Naive thymus-derived CD4-positive, alpha-beta T cell (primary cell): ENCODE data around the gene RERE. TPM values are rescaled to one million over a fixed set of nuclear protein-coding genes. Genes with fewer than 3 reads are reported as not detected.

Experiments used
- ATAC-seq: fragments of 150-1000 bp; cut with Tn5 transposase; 2 replicates; pipeline ENCODE4 v1.10.0; 2021; ENCODE audit warnings: mild to moderate bottlenecking, moderate library complexity
- CTCF ChIA-PET: fragments of 350-600 bp; sonication (Branson Sonifier 250); formaldehyde crosslinking; loops from one replicate; lab custom pipeline; 2021; ENCODE audit warnings: antibody characterized with exemption; lab: Charles Lee
- POLR2A ChIA-PET: fragments of 350-600 bp; sonication (Branson Sonifier 250); formaldehyde crosslinking; loops from one replicate; lab custom pipeline; 2021; ENCODE audit warnings: antibody characterized with exemption, inconsistent platforms; lab: Charles Lee
- DNase-seq, 9 donors: peaks; one replicate each; pipeline versions ENCODE4 v3.0.0 to v3.0.0-alpha.2; 2020 to 2022; ENCODE audit warnings: mixed read lengths in 1 of 9
- H3K27ac ChIP-seq: one replicate; pipeline ENCODE4 v1.7.0; 2013; ENCODE audit warnings: mild to moderate bottlenecking, low read depth, low read length, moderate library complexity
- H3K27me3 ChIP-seq, 2 donors: one replicate each; pipeline ENCODE4 v1.7.0; 2013; ENCODE audit warnings: low read length in 2 of 2, mild to moderate bottlenecking in 2 of 2, moderate library complexity in 2 of 2; ENCODE audit not compliant: control insufficient read depth in 2 of 2, insufficient read depth in 2 of 2
- H3K36me3 ChIP-seq, 3 experiments: 1 replicate in 2 of 3; 2 replicates in 1 of 3; pipeline ENCODE4 v1.7.0; 2013; ENCODE audit warnings: low read length in 3 of 3, mild to moderate bottlenecking in 3 of 3, moderate library complexity in 1 of 3; ENCODE audit not compliant: insufficient read depth in 3 of 3, control insufficient read depth in 2 of 3
- H3K4me1 ChIP-seq, 2 donors: one replicate each; pipeline ENCODE4 v1.7.0; 2013; ENCODE audit warnings: low read length in 2 of 2, mild to moderate bottlenecking in 2 of 2, moderate library complexity in 1 of 2; ENCODE audit not compliant: control insufficient read depth in 2 of 2, insufficient read depth in 2 of 2
- H3K4me3 ChIP-seq: 2 replicates; pipeline ENCODE4 v1.7.0; 2013; ENCODE audit warnings: mild to moderate bottlenecking, low read length
- H3K9me3 ChIP-seq, 3 experiments: 1 replicate in 2 of 3; 2 replicates in 1 of 3; pipeline ENCODE4 v1.7.0; 2013; ENCODE audit warnings: low read length in 3 of 3; ENCODE audit not compliant: control insufficient read depth in 2 of 3
- H3K27ac Mint-ChIP-seq, 9 donors: one replicate each; pipeline ENCODE4 v1.8.0; 2020 to 2022; ENCODE audit warnings: mixed read lengths in 9 of 9, mild to moderate bottlenecking in 8 of 9, moderate library complexity in 5 of 9, inconsistent platforms in 2 of 9
- H3K27me3 Mint-ChIP-seq, 5 donors: one replicate each; pipeline ENCODE4 v1.8.0; 2021 to 2022; ENCODE audit warnings: mixed read lengths in 5 of 5, mild to moderate bottlenecking in 1 of 5
- H3K36me3 Mint-ChIP-seq, 5 donors: one replicate each; pipeline ENCODE4 v1.8.0; 2020 to 2022; ENCODE audit warnings: mixed read lengths in 5 of 5, mild to moderate bottlenecking in 3 of 5, inconsistent platforms in 1 of 5
- H3K4me1 Mint-ChIP-seq, 7 donors: one replicate each; pipeline ENCODE4 v1.8.0; 2020 to 2022; ENCODE audit warnings: mixed read lengths in 7 of 7, mild to moderate bottlenecking in 3 of 7, inconsistent platforms in 1 of 7
- H3K4me3 Mint-ChIP-seq, 10 donors: one replicate each; pipeline ENCODE4 v1.8.0; 2020 to 2022; ENCODE audit warnings: mild to moderate bottlenecking in 10 of 10, mixed read lengths in 10 of 10, moderate library complexity in 6 of 10, inconsistent platforms in 2 of 10
- H3K9me3 Mint-ChIP-seq, 11 donors: one replicate each; pipeline ENCODE4 v1.8.0; 2020 to 2022; ENCODE audit warnings: mixed read lengths in 11 of 11, mild to moderate bottlenecking in 4 of 11, inconsistent platforms in 1 of 11, moderate library complexity in 1 of 11
- intact Hi-C, 2 donors: fragments of 100-400 bp; cut with micrococcal nuclease; formaldehyde crosslinking; loops; one replicate each; pipeline ENCODE4 v1.15.1; 2023
- polyA plus RNA-seq, 2 donors: library from polyadenylated mRNA; unstranded; fragments of 300-500 nt; fragmentation: Illumina TruSeq; gene quantifications; one replicate each; pipeline ENCODE4 v1.2.3, GENCODE V29; 2021
- total RNA-seq, 6 experiments: library from RNA in 5 of 6; stranded (reverse) in 5 of 6; gene quantifications; 1 replicate in 5 of 6; 2 replicates in 1 of 6; pipeline ENCODE4 v1.2.3 and lab custom pipeline; 2021 to 2026

Gene RERE
- total and polyA plus RNA-seq, 7 experiments from 2014 or later, result 7.3 to 114 (median 106) TPM

DNA sequence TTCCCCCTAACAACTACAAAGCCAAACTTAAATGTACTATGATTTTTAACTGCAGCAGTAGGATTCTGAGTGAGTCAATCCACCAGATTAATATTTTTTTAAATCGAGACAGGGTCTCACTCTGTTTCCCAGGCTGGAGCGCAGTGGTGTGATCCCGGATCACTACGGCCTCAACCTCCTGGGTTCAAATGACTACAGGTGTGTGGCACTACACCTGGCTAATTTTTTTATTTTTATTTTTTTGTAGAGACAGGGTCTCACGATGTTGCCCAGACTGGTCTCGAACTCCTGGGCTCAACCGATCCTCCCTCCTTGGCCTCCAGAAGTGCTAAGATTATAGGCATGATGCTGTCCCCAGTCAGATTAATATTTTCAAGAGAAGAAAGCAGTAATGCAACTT lies 411.4 kb downstream of the RERE start:
- H3K9me3 ChIP-seq, result no peaks in the 10 kb centered on the region
- intact Hi-C loops, result loop anchor here in 1 of 2 donors (5.0 kb wide), 1 partner anchor 266 kb away; no protein-coding TSS in a partner anchor
- Mint-ChIP-seq H3K4me3 (no peak overlapping the region), H3K36me3 (peaks cover 0 to 44% (median 25%) of the 10 kb centered on the region in 5 donors), H3K9me3 (peaks cover 0 to 4% (median 0%) of the 10 kb centered on the region in 11 donors), H3K27ac (peak overlapping the region in 5 of 9 donors; percentile 28 to 65 (median 48)), H3K4me1 (peaks cover 39 to 70% (median 57%) of the 10 kb centered on the region in 7 donors), H3K27me3 (no peaks in the 10 kb centered on the region)
- H3K36me3 ChIP-seq, result peaks cover 0 to 6% (median 0%) of the 10 kb centered on the region in 3 experiments
- no peak overlapping the region for H3K4me3 ChIP-seq
- no peak overlapping the region for H3K27ac ChIP-seq
- no peak for DNase-seq
- no peak for ATAC-seq
- ChIA-PET CTCF (no interaction called here), POLR2A (no interaction called here)
- no peaks in the 10 kb centered on the region for H3K27me3 ChIP-seq
- peaks cover 25 to 43% of the 10 kb centered on the region in 2 donors for H3K4me1 ChIP-seq

DNA sequence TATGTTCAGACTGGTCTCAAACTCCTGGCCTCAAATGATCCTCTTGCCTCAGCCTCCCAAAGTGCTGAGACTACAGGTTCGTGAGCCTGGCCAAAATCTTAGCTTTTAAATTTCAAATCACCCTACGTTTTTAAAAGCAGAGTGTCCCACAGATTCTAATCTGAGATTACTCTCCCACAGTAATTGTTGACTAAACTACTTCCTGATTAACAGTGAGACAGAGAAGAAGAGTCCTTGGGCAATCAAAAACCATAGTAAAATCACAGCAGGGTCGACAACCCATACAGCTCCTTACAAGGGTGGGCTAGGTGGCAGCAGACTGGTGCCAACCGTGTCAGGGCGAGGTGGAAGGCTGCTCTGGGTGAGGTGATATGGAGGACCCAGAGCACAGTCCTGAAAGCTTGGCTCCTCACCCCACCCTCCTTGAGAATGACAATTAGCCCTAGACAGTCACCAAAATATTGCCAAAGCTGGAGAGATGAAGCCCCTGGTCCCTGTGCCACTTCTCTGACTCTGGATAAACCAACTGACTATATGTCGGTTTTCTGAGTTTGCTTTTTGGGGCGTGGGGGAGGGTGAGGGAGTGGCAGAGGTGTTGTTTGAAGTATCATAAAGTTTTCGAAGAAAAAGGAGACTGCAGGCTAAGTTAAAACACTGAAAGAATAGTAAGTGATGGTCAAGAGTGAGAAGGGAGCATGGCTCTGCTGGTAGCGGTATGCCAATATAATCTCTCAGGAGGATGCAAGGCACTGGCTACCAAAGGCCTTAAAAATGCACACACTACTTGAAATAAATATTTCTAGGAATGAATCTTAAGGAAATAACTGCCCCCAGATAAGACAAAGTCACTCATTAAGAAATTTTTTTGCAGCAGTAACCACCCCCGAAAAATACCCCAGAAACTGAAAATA lies 412.7 kb downstream of the RERE start:
- no peaks in the 10 kb centered on the region for H3K9me3 ChIP-seq
- Mint-ChIP-seq H3K9me3 (peaks cover 0 to 4% (median 0%) of the 10 kb centered on the region in 11 donors), H3K27ac (peak overlapping the region; percentile 14 to 83 (median 73)), H3K27me3 (no peaks in the 10 kb centered on the region), H3K4me1 (peaks cover 31 to 59% (median 44%) of the 10 kb centered on the region in 7 donors), H3K4me3 (peak overlapping the region in 1 of 10 donors; percentile 4), H3K36me3 (peaks cover 0 to 37% (median 21%) of the 10 kb centered on the region in 5 donors)
- POLR2A ChIA-PET, result no interaction called here
- H3K4me3 ChIP-seq, result no peak overlapping the region
- no peak overlapping the region for H3K27ac ChIP-seq
- CTCF ChIA-PET, result no interaction called here
- peaks cover 0 to 6% (median 0%) of the 10 kb centered on the region in 3 experiments for H3K36me3 ChIP-seq
- intact Hi-C loops, result loop anchor here in 1 of 2 donors (5.0 kb wide), 1 partner anchor 268 kb away; no protein-coding TSS in a partner anchor
- peaks cover 15 to 30% of the 10 kb centered on the region in 2 donors for H3K4me1 ChIP-seq
- DNase-seq, result no peak
- H3K27me3 ChIP-seq, result no peaks in the 10 kb centered on the region
- ATAC-seq, result no peak

DNA sequence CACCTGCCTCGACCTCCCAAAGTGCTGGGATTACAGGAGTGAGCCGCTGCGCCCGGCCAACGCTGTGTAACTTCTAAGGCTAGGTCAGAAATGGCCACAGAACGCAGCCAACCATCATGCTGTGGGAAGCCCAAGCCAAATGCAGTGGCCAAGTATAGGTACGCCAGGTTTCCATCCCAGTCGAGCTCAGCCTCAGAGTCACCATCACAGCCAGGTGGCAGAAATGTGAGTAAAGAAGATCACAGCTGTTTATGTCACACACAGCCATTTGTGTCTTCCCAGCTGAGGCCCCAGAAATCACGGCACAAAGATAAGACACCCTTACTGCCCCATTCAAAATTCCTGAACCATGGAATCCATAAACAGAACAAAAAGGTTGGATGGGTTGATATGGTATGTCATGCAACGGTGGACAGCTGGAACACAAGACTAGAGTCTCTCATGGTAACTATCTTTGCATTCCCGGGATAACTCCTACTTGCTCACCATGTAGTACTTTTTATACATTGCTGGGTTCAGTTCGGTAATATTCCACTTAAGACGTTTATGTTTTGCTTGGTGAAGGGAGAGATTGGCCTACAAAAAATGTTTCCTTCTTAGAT lies 415.2 kb downstream of the RERE start:
- H3K4me1 ChIP-seq, result peaks cover 12 to 16% of the 10 kb centered on the region in 2 donors
- no peaks in the 10 kb centered on the region for H3K27me3 Mint-ChIP-seq
- no peak overlapping the region for H3K4me3 Mint-ChIP-seq
- ATAC-seq (no peak), DNase-seq (no peak)
- no peaks in the 10 kb centered on the region for H3K27me3 ChIP-seq
- H3K4me3 ChIP-seq, result no peak overlapping the region
- peaks cover 0 to 4% (median 0%) of the 10 kb centered on the region in 11 donors for H3K9me3 Mint-ChIP-seq
- peak overlapping the region in 3 of 9 donors; percentile 22 to 61 (median 41) for H3K27ac Mint-ChIP-seq
- H3K9me3 ChIP-seq, result no peaks in the 10 kb centered on the region
- H3K36me3 Mint-ChIP-seq, result peaks cover 0 to 36% (median 24%) of the 10 kb centered on the region in 5 donors
- ChIA-PET POLR2A (no interaction called here), CTCF (interaction anchor here (0.7 kb wide), 1 partner anchor 82 kb away, joined by 3 read pairs; no protein-coding TSS in a partner anchor)
- H3K27ac ChIP-seq, result no peak overlapping the region
- peaks cover 0 to 6% (median 0%) of the 10 kb centered on the region in 3 experiments for H3K36me3 ChIP-seq
- intact Hi-C loops, result no loop called here
- peaks cover 24 to 59% (median 43%) of the 10 kb centered on the region in 7 donors for H3K4me1 Mint-ChIP-seq

DNA sequence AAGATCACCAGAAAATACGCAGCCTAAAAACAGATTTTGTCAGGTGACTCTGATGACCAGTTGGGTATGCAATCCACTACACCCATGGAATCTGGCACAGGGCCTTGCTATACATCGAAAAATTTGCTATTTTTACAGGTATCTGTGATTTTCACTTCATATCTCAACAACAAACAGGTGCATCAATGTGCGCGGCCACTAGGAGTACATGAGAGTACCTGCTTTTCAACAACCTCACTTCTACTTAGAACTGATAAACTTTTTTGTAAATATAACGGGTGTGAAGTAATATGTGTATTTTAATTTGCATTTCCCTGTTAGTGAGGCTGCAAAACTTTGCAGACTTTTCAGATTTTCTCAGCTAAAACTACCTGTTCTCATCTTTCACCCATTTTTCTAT lies 418.8 kb downstream of the RERE start:
- H3K36me3 ChIP-seq, result peaks cover 0 to 6% (median 0%) of the 10 kb centered on the region in 3 experiments
- DNase-seq (no peak), ATAC-seq (no peak)
- H3K9me3 ChIP-seq, result no peaks in the 10 kb centered on the region
- H3K27me3 ChIP-seq, result no peaks in the 10 kb centered on the region
- Mint-ChIP-seq H3K4me1 (peaks cover 45 to 68% (median 58%) of the 10 kb centered on the region in 7 donors), H3K27ac (peak overlapping the region in 6 of 9 donors; percentile 21 to 94 (median 58)), H3K36me3 (peaks cover 0 to 27% (median 21%) of the 10 kb centered on the region in 5 donors), H3K9me3 (peaks cover 0 to 4% (median 0%) of the 10 kb centered on the region in 11 donors), H3K27me3 (no peaks in the 10 kb centered on the region), H3K4me3 (peak overlapping the region in 2 of 10 donors; percentile 46 to 94)
- H3K27ac ChIP-seq, result no peak overlapping the region
- intact Hi-C loops, result loop anchor here in 1 of 2 donors (5.0 kb wide), 1 partner anchor 34 kb away; no protein-coding TSS in a partner anchor
- H3K4me1 ChIP-seq, result peaks cover 35 to 38% of the 10 kb centered on the region in 2 donors
- no peak overlapping the region for H3K4me3 ChIP-seq
- ChIA-PET POLR2A (no interaction called here), CTCF (no interaction called here)

DNA sequence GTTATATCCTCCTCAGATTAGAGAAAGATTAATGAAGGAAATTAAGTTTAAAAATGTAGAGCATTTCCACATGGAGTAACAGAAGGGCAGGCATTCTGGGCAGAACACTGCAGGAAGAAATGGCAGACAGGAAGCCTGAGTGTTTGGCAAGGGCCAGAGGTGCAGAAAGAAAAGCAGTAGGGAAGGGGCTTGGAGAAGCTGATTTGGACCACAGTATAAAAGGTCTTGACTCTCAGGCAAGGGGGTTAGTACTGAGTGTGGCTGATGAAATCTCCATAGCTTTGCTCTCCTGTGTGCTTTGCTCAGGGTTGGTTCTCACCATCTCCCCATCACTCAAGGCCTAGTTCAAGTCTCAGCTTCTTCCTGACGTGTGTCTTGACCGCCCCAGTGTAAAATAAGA lies 419.4 kb downstream of the RERE start:
- Histone ChIP-seq H3K27ac (peak overlapping the region; percentile 38), H3K27me3 (no peaks in the 10 kb centered on the region), H3K9me3 (no peaks in the 10 kb centered on the region), H3K4me1 (peaks cover 35 to 38% of the 10 kb centered on the region in 2 donors), H3K4me3 (no peak overlapping the region), H3K36me3 (peaks cover 0 to 8% (median 0%) of the 10 kb centered on the region in 3 experiments)
- Mint-ChIP-seq H3K36me3 (peaks cover 0 to 30% (median 25%) of the 10 kb centered on the region in 5 donors), H3K4me3 (peak overlapping the region in 7 of 10 donors; percentile 26 to 94 (median 49)), H3K27ac (peak overlapping the region; percentile 36 to 95 (median 85)), H3K9me3 (peaks cover 0 to 4% (median 0%) of the 10 kb centered on the region in 11 donors), H3K4me1 (peaks cover 46 to 72% (median 63%) of the 10 kb centered on the region in 7 donors), H3K27me3 (no peaks in the 10 kb centered on the region)
- ATAC-seq (no peak), DNase-seq (no peak)
- ChIA-PET CTCF (no interaction called here), POLR2A (interaction anchor here (0.7 kb wide), 1 partner anchor 436 kb away, joined by 3 read pairs; no protein-coding TSS in a partner anchor)
- intact Hi-C loops, result loop anchor here in 1 of 2 donors (5.0 kb wide), 1 partner anchor 34 kb away; no protein-coding TSS in a partner anchor

DNA sequence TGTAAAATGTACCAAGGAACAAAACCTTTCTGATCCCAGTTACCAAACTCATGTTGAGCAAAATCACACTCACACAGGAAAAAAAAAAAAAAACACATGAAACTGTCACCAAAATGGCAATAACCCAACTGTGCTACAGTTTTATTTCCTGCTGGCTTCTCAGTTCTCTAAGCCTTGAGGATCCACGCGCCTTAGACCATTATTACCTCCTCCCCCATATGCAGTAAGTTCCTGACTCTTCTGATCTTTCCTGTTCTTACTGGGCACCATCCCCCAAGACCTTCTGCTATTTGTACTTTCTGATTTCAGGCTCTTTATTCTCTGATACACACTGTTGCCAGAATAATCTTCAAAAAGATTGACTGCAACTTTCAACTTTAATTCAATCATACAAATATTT lies 419.9 kb downstream of the RERE start:
- peaks cover 38 to 41% of the 10 kb centered on the region in 2 donors for H3K4me1 ChIP-seq
- CTCF ChIA-PET, result no interaction called here

More for the DNA sequence above, 419.9 kb downstream of the RERE start:
- Mint-ChIP-seq H3K36me3 (peaks cover 0 to 30% (median 28%) of the 10 kb centered on the region in 5 donors), H3K27ac (peak overlapping the region; percentile 36 to 95 (median 85)), H3K4me1 (peaks cover 48 to 77% (median 69%) of the 10 kb centered on the region in 7 donors), H3K27me3 (no peaks in the 10 kb centered on the region), H3K4me3 (peak overlapping the region in 9 of 10 donors; percentile 26 to 94 (median 46)), H3K9me3 (peaks cover 0 to 4% (median 0%) of the 10 kb centered on the region in 11 donors)
- Histone ChIP-seq H3K27ac (peak overlapping the region; percentile 10), H3K4me3 (no peak overlapping the region), H3K27me3 (no peaks in the 10 kb centered on the region), H3K9me3 (no peaks in the 10 kb centered on the region), H3K36me3 (peaks cover 0 to 13% (median 0%) of the 10 kb centered on the region in 3 experiments)
- ATAC-seq, result peak; percentile 38
- no peak for DNase-seq
- POLR2A ChIA-PET, result interaction anchor here (0.7 to 1.0 kb wide), 3 partner anchors 11 to 435 kb away, joined by 3 to 5 read pairs (median 4); no protein-coding TSS in a partner anchor
- intact Hi-C loops, result loop anchor here (1.0 to 5.0 kb wide), 3 partner anchors 10 to 35 kb away; no protein-coding TSS in a partner anchor
